AG09319 (cell line): ENCODE measurements around the gene FGFRL1.

Experiments
- DNase-seq: peaks from one replicate; pipeline ENCODE4 v3.0.0-alpha.2; 2010; ENCODE audit warnings: low read depth; ENCODE audit errors: extremely low read depth
- TF ChIP-seq, protein P1 (sequence below): IDR thresholded peaks from 2 replicates; pipeline ENCODE4 v1.5.1; 2011; ENCODE audit warnings: low read depth, mild to moderate bottlenecking, inconsistent platforms, low read length, moderate library complexity

The FGFRL1 gene

DNA sequence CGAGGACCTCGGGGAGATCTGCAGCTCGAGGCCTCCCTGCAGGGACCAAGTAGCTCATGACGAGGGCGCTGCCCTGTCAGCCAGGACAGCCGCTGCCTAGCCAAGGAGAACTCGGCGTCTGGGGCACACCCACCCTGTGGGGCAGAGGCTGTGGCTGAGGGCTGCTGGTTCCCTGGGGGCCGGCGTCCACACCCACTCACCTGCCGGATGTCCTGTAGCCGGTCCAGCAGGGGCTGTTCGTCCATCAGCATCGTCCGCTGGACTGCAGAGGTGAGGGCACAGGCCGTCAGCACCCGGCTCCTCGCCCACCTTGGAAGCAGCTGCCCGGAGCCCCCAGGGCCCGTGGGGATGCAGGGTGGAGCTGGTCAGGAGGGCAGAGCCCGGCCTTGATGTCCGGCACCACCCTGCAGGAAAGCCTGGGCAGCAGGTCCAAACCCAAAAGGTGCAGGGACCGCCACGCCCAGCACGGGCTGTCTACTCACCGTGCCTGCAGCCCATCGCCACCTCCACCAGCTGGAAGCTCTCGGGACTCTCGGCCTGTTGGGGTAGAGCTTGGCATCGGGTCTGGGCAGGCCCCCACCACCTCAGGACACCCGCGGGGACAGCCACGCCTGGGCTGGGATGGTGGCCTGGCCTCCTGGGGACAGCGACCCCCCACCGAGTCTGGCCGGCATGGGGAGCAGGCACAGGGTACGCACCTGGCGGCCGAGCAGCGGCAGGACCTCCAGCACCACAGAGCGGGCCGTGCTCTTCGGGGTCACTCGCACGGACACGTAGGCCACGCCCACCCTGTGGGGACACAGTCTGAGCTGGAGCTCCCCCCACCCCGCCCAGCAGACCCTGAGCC is 44.9 kb upstream of the FGFRL1 start:
- no peak for DNase-seq
- TF ChIP-seq, protein P1, sequence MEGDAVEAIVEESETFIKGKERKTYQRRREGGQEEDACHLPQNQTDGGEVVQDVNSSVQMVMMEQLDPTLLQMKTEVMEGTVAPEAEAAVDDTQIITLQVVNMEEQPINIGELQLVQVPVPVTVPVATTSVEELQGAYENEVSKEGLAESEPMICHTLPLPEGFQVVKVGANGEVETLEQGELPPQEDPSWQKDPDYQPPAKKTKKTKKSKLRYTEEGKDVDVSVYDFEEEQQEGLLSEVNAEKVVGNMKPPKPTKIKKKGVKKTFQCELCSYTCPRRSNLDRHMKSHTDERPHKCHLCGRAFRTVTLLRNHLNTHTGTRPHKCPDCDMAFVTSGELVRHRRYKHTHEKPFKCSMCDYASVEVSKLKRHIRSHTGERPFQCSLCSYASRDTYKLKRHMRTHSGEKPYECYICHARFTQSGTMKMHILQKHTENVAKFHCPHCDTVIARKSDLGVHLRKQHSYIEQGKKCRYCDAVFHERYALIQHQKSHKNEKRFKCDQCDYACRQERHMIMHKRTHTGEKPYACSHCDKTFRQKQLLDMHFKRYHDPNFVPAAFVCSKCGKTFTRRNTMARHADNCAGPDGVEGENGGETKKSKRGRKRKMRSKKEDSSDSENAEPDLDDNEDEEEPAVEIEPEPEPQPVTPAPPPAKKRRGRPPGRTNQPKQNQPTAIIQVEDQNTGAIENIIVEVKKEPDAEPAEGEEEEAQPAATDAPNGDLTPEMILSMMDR, result no peak

DNA sequence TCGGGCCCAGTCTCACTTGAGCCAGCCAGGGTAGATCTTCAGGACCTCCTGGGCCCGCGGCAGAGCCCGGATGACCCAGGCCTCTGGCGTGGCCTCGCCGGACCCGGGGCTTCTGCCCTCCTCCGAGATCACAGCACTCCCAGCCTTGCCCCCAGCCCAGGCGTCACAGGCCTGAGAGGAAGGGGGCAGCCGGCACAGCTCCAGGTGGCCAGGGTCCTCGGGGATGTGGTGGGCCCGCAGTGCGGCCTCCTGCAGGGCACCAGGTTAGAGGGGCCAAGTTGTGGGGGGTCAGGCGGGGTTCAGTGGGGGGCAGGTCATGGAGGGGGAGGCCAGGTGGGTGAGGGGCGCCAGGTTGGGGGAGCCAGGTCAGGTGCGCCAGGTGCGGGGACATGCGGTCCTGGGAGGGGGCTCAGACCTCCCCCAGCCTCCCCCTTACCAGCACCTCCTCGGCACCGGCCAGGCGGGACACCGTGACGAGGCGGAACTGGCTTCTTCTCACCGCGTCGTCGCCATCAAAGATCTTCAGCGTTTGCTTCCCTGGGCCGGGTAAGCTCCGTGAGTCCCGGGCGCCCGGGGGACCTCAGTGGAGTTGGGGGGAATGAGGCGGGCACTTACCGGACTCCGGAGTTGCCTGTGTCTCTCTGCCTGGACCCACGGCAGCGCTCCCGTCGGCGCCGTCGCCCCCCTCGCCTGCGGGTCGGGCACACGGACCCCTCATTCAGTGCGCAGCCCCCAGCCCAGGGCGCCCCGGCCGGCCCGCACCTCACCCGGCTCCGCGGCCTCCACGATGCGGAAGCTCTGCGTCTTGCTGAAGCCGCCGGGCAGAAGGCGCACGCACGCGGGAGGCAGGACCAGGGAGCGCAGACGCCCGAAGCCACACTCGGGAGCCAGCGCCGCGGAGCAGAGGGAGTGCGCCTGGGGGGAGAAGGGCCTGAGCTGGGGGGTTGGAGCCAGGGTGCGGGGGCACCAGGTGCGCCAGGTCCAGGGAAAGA is 44.0 kb upstream of the FGFRL1 start:
- no peak for DNase-seq
- TF ChIP-seq, protein P1, result no peak

DNA sequence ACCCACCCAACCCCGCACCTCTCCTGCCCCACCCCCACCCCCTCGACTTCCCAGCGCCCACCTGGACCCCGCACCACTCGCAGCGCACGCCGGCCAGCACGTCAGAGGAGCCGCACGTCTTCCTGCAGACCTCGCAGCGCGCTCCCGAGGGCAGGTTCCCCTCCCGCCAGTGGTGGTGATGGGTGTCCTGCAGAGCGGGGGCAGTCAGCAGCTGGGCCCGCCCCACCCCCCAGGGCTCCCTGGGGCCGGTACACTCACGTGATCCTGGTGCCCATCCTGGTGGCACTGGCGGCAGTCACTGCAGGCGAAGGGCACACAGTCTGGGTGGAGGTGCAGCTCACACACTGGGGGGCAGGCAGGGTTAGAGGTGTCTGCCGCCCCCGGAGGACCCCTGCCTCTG is 43.2 kb upstream of the FGFRL1 start:
- TF ChIP-seq, protein P1, result no peak
- DNase-seq, result no peak

DNA sequence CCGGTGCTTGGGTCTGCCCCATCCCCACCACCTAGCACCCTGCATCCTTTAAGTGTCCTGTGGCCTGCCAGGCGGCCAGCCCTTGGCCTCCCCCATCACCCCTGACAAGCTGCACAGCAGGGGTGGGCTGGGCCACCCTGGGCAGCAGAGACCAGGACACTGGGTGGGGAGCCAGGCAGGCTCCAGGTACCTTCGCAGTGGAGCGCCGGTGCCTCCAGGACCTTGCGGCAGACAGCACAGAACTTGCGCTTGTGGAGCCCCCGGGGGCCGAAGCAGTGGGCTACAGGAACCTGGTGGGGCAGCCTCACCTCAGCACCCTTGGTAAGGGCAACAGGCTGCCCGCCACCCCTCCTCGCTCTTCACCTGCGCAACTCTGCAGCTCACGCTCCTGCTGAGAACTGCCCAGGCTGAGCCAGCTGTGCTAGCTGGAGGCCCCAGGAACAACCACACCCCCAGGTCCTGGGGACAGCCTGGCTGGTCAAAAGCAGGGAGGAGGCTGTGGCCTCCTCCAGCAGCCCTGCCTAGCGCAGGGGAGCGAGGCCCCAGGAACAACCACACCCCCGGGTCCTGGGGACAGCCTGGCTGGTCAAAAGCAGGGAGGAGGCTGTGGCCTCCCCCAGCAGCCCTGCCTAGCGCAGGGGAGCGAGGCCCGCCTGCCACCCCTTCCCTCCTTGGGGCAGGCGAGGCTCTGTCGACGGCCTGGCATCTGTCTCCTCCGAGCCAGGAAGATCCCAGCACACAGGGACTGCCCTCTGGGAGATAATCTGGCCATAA is 42.6 kb upstream of the FGFRL1 start:
- DNase-seq, result no peak
- TF ChIP-seq, protein P1, result no peak

DNA sequence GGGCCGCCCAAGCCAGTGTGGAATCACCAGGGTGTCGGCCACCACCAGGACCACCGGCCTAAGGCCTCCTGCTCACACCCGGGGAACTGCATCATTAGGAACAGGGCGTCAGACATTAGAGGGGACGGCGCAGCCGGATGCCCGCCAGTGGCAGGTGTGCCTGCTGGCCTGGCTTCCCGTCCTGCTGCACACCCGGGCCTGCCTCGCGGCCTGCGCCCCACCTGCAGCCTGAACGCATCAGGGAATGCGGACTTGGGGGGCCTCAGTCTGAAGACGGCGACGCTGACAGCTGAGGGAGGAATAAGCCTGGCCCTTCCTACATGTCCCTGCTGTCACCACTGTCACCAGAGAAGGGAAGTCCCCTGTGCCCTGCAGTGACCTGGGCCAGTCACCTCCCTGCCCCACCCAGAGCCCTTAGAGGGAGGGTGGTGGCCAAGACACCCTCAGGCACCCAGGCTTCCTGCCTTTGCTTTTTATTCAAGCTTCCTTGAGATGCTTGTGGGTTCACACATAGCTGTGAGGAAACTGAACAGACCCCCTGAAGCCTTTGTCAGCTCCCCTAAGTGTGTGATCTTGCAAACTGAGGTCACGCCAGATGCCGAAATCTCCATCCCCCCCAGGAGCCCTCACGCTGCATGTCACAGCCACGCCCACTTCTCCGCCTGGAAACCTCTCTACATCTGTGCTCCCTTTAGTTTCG is 41.2 kb upstream of the FGFRL1 start:
- TF ChIP-seq, protein P1, result no peak
- no peak for DNase-seq

DNA sequence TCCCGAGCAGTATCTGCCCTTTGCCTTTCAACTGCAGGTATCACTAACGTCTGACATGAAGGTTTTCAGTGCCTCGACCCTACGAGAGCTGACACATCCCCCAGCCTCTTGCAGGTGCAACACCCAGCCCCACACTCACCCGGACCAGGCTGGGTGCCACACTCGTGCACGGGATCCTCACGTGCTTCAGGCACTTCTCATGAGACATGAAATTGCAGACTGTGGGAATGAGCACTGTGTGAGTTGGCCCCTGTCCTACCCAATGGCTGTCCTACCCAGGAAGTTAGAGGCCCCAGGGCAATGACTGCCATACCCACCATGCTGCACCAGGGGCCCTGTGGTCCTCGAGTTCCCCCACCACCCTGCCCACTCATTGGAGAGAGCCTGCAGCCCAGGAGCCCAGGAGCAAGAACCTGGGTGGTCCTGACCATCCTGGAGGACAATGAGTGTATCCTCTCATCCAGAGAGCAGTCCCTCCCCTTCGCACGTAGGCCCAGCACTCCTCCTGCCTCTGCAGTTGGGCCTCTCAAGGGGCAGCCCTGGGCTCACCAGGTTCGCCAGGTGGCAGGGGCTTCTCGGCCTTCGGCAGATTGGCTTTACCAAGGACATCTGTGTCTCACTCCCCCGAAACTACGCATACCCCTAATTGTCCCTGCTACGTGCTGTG is 40.4 kb upstream of the FGFRL1 start:
- TF ChIP-seq, protein P1, result no peak
- no peak for DNase-seq
